Epidermal melanocyte (primary cell): ENCODE data around the gene RUVBL1.
A peak's percentile ranks its signal among the peaks of the same experiment; 100 is the strongest.
"Not testable (repeated sequence)": the region's sequence is repeated elsewhere in the genome, so short reads cannot be mapped to it uniquely, and the experiment has no call there.

ENCODE experiments used
- DNase-seq: peaks from one replicate; pipeline ENCODE4 v3.0.0; 2011; ENCODE audit warnings: low spot score; ENCODE audit not compliant: insufficient read length

RUVBL1 gene

GRCh38 chr3:128123538-128124368, at the start of gene RUVBL1:
Gene RUVBL1, minus strand, starts transcription at chr3:128123812. Its CDS starts 88 bp downstream, at chr3:128123724.
- DNase-seq, result peak; percentile 98

GRCh38 chr3:128173200-128173599, 49.6 kb upstream of the RUVBL1 start:
- no peak for DNase-seq

DNA sequence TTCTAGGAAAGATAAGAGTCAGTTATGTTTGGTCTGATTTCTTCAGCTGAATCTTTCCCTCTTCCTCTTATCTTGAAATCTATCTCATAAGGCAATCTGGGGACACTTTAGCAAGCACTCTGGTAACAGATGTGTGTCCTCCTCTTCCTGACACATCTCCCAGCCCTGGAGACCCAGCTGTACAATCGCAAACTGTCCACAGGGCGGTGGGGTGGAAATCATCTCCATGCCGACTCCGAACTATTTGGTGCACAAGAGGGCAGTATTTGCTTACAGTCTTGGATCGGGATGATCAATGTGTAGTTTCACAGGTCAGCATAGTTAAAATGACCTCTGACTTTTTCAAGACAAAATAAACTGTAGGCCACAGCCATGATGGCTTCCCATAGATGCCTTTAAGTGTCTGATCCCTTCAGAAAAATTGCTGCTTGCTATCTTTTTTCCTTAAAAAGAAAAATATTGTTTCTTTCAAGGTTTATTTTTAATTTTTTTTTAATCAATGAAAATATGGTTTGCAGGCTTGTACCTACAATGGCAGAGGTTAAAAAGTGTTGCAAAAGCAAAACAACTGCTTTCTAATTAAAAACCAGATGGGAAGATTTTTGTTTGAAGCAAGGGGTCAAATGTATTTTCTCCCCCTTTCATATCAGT, 47.4 kb upstream of the RUVBL1 start:
- peak; percentile 52 for DNase-seq

DNA sequence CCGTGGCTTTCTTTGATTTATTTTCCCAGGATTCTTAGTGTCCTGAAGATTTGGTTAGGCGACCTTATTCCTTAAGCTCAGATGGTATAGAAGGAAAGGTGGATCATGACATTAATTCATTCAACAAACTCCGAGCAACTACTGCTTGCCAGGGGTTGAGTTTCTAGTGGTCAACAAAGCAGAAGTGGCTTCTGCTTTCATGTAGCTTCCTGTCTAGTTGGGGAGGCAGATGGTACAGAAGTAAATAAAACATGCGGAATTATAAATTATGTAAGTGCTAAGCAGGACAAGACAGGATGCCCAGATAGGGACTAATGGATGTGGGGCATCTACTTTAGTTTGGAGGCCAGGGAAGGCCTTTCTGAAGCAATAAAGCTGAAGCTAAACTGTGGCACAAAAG, 45.2 kb upstream of the RUVBL1 start:
- DNase-seq, result no peak

DNA sequence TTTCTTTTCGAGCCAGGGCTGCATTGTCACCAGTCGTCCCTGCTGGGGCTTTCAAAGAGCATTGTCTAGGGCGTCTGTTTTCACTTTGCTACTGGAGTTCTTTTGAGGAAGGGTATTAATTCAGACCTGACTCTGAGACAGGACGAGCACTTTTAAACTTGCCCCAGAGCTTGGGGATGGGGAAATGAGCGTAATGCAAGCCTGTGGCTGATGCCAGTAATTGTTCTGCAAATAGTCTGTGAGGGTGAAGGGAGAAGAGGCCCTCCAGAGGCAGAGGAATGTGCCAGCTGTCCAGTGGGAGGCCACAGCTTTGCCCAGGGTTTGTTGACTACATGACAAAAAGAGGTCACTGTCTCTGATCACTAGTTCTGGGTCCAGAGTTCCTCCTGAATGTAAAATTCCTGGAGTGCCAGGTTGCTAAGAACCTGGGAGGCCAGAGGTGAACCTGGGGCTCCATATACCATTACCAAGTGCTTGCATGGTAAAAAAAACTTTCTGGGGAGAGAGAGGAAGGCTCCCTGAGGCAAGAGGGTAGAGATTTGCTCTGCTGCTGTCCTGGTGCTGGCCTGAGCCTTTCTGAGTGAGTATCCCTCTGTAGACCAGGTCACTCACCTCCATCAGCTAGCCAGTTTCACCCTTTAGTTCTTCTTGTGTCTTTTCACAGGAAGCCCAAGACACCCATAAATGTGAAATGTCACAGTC, 44.5 kb upstream of the RUVBL1 start:
- no peak for DNase-seq

GRCh38 chr3:128167646-128167972, 44.0 kb upstream of the RUVBL1 start:
- DNase-seq, result no peak

DNA sequence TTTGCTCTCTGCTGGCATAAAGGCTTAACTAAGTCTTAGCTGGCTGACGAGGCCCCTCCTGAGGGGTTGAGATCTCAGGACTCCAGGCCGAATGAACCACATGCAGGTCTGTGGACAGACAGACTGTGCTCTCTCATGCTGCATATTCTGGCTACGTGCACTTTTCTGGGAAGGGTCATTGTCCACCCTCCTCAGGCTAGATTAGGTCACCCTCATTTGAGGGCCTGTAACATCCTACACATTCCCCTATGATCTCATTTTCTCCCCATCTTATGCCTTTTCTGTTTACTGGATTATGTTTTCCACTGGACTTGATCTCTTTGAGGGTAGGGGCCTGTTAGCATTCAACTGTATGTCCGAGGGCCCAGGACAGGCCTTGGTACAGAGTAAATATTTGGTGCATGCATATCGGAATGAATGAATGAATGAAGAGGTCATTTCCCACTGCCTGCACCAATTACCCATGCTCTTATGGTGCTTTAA, 43.4 kb upstream of the RUVBL1 start:
- no peak for DNase-seq

DNA sequence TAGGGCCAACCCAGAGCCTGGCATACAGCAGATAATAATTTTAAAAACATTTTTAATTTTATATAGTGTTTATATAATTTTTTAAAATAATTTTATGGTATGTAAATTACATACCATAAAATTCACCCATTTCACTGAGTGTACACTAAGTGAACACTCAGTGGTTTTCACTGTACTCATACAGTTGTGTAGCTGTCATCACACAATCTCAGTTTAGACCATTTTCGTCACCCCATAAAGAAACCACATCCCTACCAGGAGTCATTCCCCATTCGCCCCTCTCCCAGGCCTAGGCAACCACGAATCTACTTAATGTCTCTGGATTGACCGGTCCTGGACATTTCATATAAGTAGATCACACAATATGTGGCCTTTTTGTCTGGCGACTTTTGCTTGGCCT, 39.8 kb upstream of the RUVBL1 start:
- DNase-seq, result no peak

DNA sequence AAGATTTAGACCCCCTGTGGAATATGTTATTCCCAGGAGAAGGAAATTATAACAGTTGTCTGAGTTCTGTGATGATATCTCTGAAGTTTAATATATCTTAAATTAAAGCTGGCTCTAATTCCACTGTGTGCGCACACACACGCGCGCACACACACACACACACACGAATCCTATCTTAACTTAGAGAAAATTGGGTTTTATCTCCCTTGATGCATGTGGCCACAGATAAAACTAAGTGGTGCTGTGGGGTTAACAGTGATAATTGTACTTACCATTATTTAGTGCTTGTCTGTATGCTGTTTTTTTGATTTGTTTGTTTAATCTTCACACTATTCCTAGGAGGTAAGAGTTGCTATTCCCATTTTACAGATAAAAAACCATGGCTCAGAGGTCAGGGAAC, 37.0 kb upstream of the RUVBL1 start:
- DNase-seq, result no peak

GRCh38 chr3:128155616-128156360, 32.2 kb upstream of the RUVBL1 start:
- no peak for DNase-seq

DNA sequence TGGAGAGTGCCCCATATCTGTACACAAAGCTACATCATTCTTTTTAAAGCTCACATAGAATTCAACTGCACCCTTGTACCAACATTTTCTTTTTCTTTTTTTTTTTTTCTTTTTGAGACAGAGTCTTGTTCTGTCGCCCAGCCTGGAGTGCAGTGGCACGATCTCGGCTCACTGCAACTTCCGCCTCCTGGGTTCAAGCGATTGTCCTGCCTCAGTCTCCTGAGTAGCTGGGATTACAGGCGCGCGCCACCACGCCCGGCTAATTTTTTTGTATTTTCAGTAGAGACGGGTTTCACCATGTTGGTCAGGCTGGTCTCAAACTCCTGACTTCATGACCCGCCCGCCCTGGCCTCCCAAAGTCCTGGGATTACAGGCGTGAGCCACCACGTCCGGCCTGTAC, 30.7 kb upstream of the RUVBL1 start:
- not testable (repeated sequence) for DNase-seq

- peak; percentile 24 for DNase-seq
These were observed 29.8 kb upstream of the RUVBL1 start, which contains the start of gene EEFSEC for GRCh38 chr3:128153156-128154041. Gene EEFSEC, plus strand, starts transcription at chr3:128153481. Its CDS starts 27 bp downstream, at chr3:128153508.

DNA sequence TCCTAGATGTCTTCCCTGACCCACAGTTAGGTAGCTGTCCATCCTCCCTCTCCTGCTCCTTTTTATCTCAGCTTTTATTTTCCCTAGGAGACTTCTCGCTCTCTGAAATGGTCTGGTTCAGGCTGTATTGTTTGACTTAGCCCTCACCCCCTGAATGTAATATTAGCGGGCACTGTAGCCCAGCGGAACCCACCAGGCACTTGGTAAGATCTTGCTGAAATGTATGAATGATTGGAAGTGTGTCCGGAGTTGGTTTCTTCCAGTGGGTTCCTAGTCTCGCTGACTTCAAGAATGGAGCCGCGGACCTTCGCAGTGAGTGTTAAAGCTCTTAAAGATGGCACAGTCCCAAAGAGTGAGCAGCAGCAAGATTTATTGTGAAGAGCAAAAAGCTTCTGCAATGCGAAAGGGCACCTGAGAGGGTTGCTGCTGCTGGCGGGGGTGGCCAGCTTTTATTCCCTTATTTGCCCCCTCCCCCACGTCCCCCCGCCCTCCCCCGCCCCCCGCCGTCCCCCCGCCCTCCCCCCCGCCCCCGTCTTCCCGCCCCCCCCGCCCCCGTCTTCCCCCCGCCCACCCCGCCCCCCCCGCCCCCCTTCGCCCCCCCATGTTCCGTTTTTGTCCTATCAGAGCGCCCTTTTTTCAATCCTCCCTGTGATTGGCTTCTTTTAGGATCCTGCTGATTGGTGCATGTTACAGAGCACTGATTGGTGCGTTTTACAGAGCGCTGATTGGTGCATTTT, 29.0 kb upstream of the RUVBL1 start:
- no peak for DNase-seq

DNA sequence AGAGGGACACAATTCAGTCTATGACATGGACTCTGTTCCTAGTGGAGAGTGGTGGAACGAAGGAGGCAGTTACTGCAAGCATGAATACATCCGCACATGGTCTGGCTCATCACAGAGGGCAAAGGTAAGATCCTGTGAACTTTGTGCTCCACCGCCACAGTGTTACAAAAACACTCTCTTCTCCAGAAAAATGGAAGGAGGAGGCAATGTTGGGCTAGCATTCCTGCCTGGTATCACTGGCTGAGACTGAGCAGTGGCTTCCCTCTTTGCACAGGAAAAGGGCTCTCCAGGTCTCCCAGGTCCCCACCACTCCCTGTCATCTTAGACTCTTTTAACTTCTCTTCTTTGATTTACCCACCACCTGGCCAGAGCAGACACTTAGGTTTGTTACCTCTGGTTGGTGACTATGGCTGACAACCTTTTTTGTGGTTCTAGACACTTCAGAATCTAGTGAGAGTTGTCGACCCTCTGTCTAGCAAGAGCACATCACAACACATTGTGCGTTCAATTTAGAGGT, 28.2 kb upstream of the RUVBL1 start:
- no peak for DNase-seq

- DNase-seq, result no peak
These were observed 26.0 kb upstream of the RUVBL1 start for GRCh38 chr3:128149650-128150049.

- no peak for DNase-seq
These were observed 22.6 kb upstream of the RUVBL1 start for GRCh38 chr3:128146201-128146600.

DNA sequence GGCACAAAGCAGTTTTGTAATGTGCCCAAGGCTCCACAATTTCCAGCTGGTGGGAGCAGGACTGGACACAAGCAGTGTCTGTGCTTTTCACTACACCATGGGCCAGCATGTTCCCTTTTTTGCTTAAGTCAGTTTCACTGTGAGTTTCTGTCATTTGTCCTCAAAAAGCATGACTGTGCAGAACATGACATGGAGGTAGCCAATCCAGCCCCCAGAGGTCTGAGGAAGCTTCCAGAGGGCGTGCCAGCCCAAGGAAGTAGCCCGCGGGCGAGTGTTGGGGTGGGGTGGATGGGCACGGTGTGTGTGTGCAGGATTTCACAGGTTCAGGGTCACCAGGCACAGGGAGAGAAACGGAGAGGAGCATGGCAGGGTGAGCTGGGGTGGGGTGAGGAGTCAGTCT, 21.7 kb upstream of the RUVBL1 start:
- no peak for DNase-seq

DNA sequence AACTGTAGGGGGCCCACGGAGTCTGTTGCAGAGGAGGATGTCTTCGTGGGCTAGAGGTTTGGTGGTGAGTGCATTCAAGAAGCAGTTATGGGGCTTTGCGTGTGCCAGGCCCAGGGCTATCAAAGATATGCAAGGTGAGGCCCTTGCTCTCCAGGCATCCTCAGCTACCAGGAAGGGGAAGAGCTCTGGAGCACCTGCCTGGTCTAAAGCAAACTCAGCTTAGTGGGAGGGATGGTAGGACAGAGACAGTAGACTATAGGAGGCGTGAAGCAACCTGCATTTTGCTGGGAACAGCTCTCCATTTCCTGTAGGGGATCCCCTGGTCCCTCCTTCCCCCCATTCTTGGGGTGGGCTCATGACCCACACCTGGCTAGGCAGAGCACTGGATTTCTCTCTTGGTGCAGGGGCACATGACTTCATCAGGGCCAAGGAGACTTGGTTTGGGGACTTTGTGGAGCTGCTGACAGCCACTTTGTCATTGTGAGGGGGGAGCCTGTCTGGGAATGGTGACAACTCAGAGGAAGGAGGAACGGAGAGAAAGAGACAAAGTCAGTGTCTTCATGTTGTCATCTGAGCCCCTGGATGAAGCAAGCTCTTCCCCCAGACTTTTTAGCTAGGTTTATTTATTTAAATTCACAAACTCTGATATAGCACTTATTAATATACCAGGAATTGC, 21.0 kb upstream of the RUVBL1 start:
- no peak for DNase-seq

GRCh38 chr3:128143496-128143895, 19.9 kb upstream of the RUVBL1 start:
- no peak for DNase-seq
